WTC11 (cell line): ENCODE measurements around the gene ZNF605. TPM values are rescaled to one million over a fixed set of nuclear protein-coding genes. Genes with fewer than 3 reads are reported as not detected.

ENCODE experiments used
- ATAC-seq: fragments of 200-7000 bp; cut with Tn5 transposase; 2 replicates; pipeline ENCODE4 v1.10.0; 2021; ENCODE audit warnings: mild to moderate bottlenecking, moderate library complexity
- CTCF ChIA-PET: fragments of 300-600 bp; sonication (Branson Sonifier 250); formaldehyde crosslinking; loops from one replicate; lab custom pipeline; 2021; ENCODE audit warnings: antibody characterized with exemption; lab: Charles Lee
- POLR2A ChIA-PET: fragments of 350-600 bp; sonication (Branson Sonifier 250); formaldehyde crosslinking; loops from one replicate; lab custom pipeline; 2021; ENCODE audit warnings: antibody characterized with exemption; lab: Charles Lee
- DNase-seq: peaks from one replicate; pipeline ENCODE4 v3.0.0; 2021; ENCODE audit warnings: low spot score
- H3K27ac Mint-ChIP-seq: 2 replicates; pipeline ENCODE4 v1.8.0; 2021; ENCODE audit warnings: mixed read lengths
- H3K27me3 Mint-ChIP-seq: 2 replicates; pipeline ENCODE4 v1.8.0; 2021; ENCODE audit warnings: low read depth, mild to moderate bottlenecking, moderate library complexity, mixed read lengths
- H3K36me3 Mint-ChIP-seq: 2 replicates; pipeline ENCODE4 v1.8.0; 2021; ENCODE audit warnings: mixed read lengths
- H3K4me1 Mint-ChIP-seq: 2 replicates; pipeline ENCODE4 v1.8.0; 2022; ENCODE audit warnings: mixed read lengths
- H3K4me3 Mint-ChIP-seq: 2 replicates; pipeline ENCODE4 v1.8.0; 2021; ENCODE audit warnings: mild to moderate bottlenecking, moderate library complexity, mixed read lengths
- H3K9me3 Mint-ChIP-seq: 2 replicates; pipeline ENCODE4 v1.8.0; 2021; ENCODE audit warnings: mixed read lengths
- AR ChIP-seq: fragments of 250-450 bp; sonication (Bioruptor Pico); IDR thresholded peaks from 2 replicates; pipeline ENCODE4 v1.9.0; 2021; ENCODE audit warnings: mild to moderate bottlenecking
- ATF3 ChIP-seq: sonication (generic); formaldehyde crosslinking; conservative IDR thresholded peaks from 2 replicates; pipeline ENCODE4 v1.8.1; 2022; ENCODE audit warnings: mild to moderate bottlenecking, missing genetic modification reagents
- EMX1 ChIP-seq: fragments of 250-450 bp; sonication (Bioruptor Pico); IDR thresholded peaks from 2 replicates; pipeline ENCODE4 v1.8.0; 2021; ENCODE audit warnings: mild to moderate bottlenecking
- ERG ChIP-seq: fragments of 250-450 bp; sonication (Bioruptor Pico); IDR thresholded peaks from 2 replicates; pipeline ENCODE4 v1.8.0; 2021; ENCODE audit warnings: mild to moderate bottlenecking
- ETV6 ChIP-seq: sonication (generic); formaldehyde crosslinking; IDR thresholded peaks from 2 replicates; pipeline ENCODE4 v1.8.1; 2022; ENCODE audit warnings: mild to moderate bottlenecking, missing genetic modification reagents
- FOXP1 ChIP-seq: sonication (generic); formaldehyde crosslinking; IDR thresholded peaks from 2 replicates; pipeline ENCODE4 v1.8.0; 2022; ENCODE audit warnings: missing genetic modification reagents, mild to moderate bottlenecking, moderate library complexity, borderline replicate concordance
- GABPB1 ChIP-seq: sonication (generic); formaldehyde crosslinking; IDR thresholded peaks from 2 replicates; pipeline ENCODE4 v1.8.1; 2023; ENCODE audit warnings: mild to moderate bottlenecking, missing genetic modification reagents
- NFATC4 ChIP-seq: fragments of 250-450 bp; sonication (Bioruptor Pico); IDR thresholded peaks from 2 replicates; pipeline ENCODE4 v1.9.0; 2021; ENCODE audit warnings: mild to moderate bottlenecking
- NR2C2 ChIP-seq: sonication (generic); formaldehyde crosslinking; IDR thresholded peaks from 2 replicates; pipeline ENCODE4 v1.8.0; 2022; ENCODE audit warnings: mild to moderate bottlenecking, missing genetic modification reagents
- NR3C1 ChIP-seq: sonication (generic); formaldehyde crosslinking; conservative IDR thresholded peaks from 2 replicates; pipeline ENCODE4 v1.8.1; 2023; ENCODE audit warnings: low read depth, mild to moderate bottlenecking, missing genetic modification reagents
- PRRX2 ChIP-seq: fragments of 250-450 bp; sonication (Bioruptor Pico); IDR thresholded peaks from 2 replicates; pipeline ENCODE4 v1.8.0; 2021; ENCODE audit warnings: mild to moderate bottlenecking
- SP1 ChIP-seq: sonication (generic); formaldehyde crosslinking; conservative IDR thresholded peaks from 2 replicates; pipeline ENCODE4 v1.8.1; 2022; ENCODE audit warnings: missing genetic modification reagents
- TCF7 ChIP-seq: sonication (generic); formaldehyde crosslinking; IDR thresholded peaks from 2 replicates; pipeline ENCODE4 v1.8.0; 2022; ENCODE audit warnings: mild to moderate bottlenecking, low read depth, missing genetic modification reagents, moderate library complexity
- TEAD4 ChIP-seq: sonication (generic); formaldehyde crosslinking; IDR thresholded peaks from 2 replicates; pipeline ENCODE4 v1.8.0; 2022; ENCODE audit warnings: mild to moderate bottlenecking, missing genetic modification reagents
- USF2 ChIP-seq: sonication (generic); formaldehyde crosslinking; IDR thresholded peaks from 2 replicates; pipeline ENCODE4 v1.8.1; 2023; ENCODE audit warnings: mild to moderate bottlenecking, missing genetic modification reagents, moderate library complexity
- ZBTB21 ChIP-seq: sonication (generic); formaldehyde crosslinking; IDR thresholded peaks from 2 replicates; pipeline ENCODE4 v1.8.1; 2023; ENCODE audit warnings: mild to moderate bottlenecking, missing genetic modification reagents, borderline replicate concordance
- ZNF396 ChIP-seq: fragments of 250-450 bp; sonication (Bioruptor Pico); IDR thresholded peaks from 2 replicates; pipeline ENCODE4 v1.8.0; 2021; ENCODE audit warnings: mild to moderate bottlenecking, moderate library complexity, borderline replicate concordance
- ZNF416 ChIP-seq: fragments of 250-450 bp; sonication (Bioruptor Pico); IDR thresholded peaks from 2 replicates; pipeline ENCODE4 v1.9.0; 2021; ENCODE audit warnings: mild to moderate bottlenecking, inconsistent platforms
- ZNF423 ChIP-seq: fragments of 250-450 bp; sonication (Bioruptor Pico); IDR thresholded peaks from 2 replicates; pipeline ENCODE4 v2.1.2; 2022; ENCODE audit warnings: mild to moderate bottlenecking, moderate library complexity
- ZNF425 ChIP-seq: fragments of 250-450 bp; sonication (Bioruptor Pico); conservative IDR thresholded peaks from 2 replicates; pipeline ENCODE4 v1.9.0; 2021; ENCODE audit warnings: mild to moderate bottlenecking
- total RNA-seq: library from RNA; stranded (reverse); gene quantifications from 3 replicates; pipeline ENCODE4 v1.2.3, GENCODE V29; 2021

ZNF605 gene
- total RNA-seq, 1 experiment from 2014 or later = 21.1 TPM

- ATAC-seq (no peak), DNase-seq (no peak)
- no peaks in the 10 kb centered on the region for H3K9me3 Mint-ChIP-seq
- peaks cover 41% of the 10 kb centered on the region for H3K36me3 Mint-ChIP-seq
- ChIA-PET POLR2A (no interaction called here), CTCF (interaction anchor here (1.1 kb wide), 2 partner anchors 31 to 105 kb away, joined by 3 to 4 read pairs; no protein-coding TSS in a partner anchor)
- H3K4me3 Mint-ChIP-seq = no peak overlapping the region
- H3K27me3 Mint-ChIP-seq = no peaks in the 10 kb centered on the region
- peak overlapping the region; percentile 82; the same call in 1 of the 2 replicates for H3K27ac Mint-ChIP-seq
- TF ChIP-seq ERG (CRISPR knock-in tag) = no peak
- TF ChIP-seq PRRX2 (CRISPR knock-in tag) = no peak
- TF ChIP-seq TCF7 (CRISPR knock-in tag) = no peak
- TF ChIP-seq SP1 (CRISPR knock-in tag) = no peak
- TF ChIP-seq AR (CRISPR knock-in tag) = no peak
- TF ChIP-seq NR3C1 (CRISPR knock-in tag) = no peak
- no peak for TF ChIP-seq ATF3 (CRISPR knock-in tag)
- no peak for TF ChIP-seq ETV6 (CRISPR knock-in tag)
- no peak for TF ChIP-seq ZNF416 (CRISPR knock-in tag)
- no peak for TF ChIP-seq ZNF425 (CRISPR knock-in tag)
- TF ChIP-seq ZNF423 (CRISPR knock-in tag) = no peak
- no peak for TF ChIP-seq EMX1 (CRISPR knock-in tag)
- no peak for TF ChIP-seq TEAD4
- no peak for TF ChIP-seq FOXP1 (CRISPR knock-in tag)
- no peak for TF ChIP-seq ZNF396 (CRISPR knock-in tag)
- no peak for TF ChIP-seq NFATC4 (CRISPR knock-in tag)
- no peak for TF ChIP-seq ZBTB21 (CRISPR knock-in tag)
- no peak for TF ChIP-seq NR2C2 (CRISPR knock-in tag)
- no peak for TF ChIP-seq GABPB1 (CRISPR knock-in tag)
- TF ChIP-seq, all 79 proteins: peak for 0
- 0 out of 2 replicates have a peak, but pooled peaks cover 3% of the 10 kb centered on the region for H3K4me1 Mint-ChIP-seq
These were observed 82.4 kb downstream of the ZNF605 start for GRCh38 chr12:132873724-132874123.

GRCh38 chr12:132872975-132873421 lies 83.1 kb downstream of the ZNF605 start:
- H3K4me3 Mint-ChIP-seq = no peak overlapping the region
- DNase-seq (no peak), ATAC-seq (no peak; the same call in 1 of the 2 replicates)
- TF ChIP-seq USF2 (peak; percentile 48; the same call in 1 of the 2 replicates), AR (CRISPR knock-in tag) (no peak)
- 0 out of 2 replicates have a peak, but pooled peaks cover 3% of the 10 kb centered on the region for H3K4me1 Mint-ChIP-seq
- ChIA-PET CTCF (interaction anchor here (1.1 kb wide), 2 partner anchors 32 to 104 kb away, joined by 3 to 4 read pairs; no protein-coding TSS in a partner anchor), POLR2A (no interaction called here)
- no peaks in the 10 kb centered on the region for H3K9me3 Mint-ChIP-seq
- peak overlapping the region; percentile 68 for H3K27ac Mint-ChIP-seq
- H3K27me3 Mint-ChIP-seq = no peaks in the 10 kb centered on the region
- peaks cover 45% of the 10 kb centered on the region for H3K36me3 Mint-ChIP-seq
